Lung microvascular endothelial cell (primary cell): ENCODE data around the gene AKR1D1. TPM values are rescaled to one million over a fixed set of nuclear protein-coding genes. Genes with fewer than 3 reads are reported as not detected.
"Not testable (repeated sequence)": the region's sequence is repeated elsewhere in the genome, so short reads cannot be mapped to it uniquely, and the experiment has no call there.

ENCODE experiments used
- DNase-seq, 2 donors: peaks; one replicate each; pipeline versions ENCODE4 v3.0.0 to v3.0.0-alpha.2; 2010; ENCODE audit warnings: low read depth in 2 of 2
- total RNA-seq: library from RNA; depleted of rRNA; stranded (reverse); fragments of >200 nt; gene quantifications from 2 replicates; pipeline ENCODE4 v1.2.1, GENCODE V29; 2014

AKR1D1 gene
- total RNA-seq, result not detected in 2 replicates

GRCh38 chr7:138076196-138076595 is at the start of gene AKR1D1:
Gene AKR1D1 (plus strand): TSS chr7:138076459. CDS start chr7:138076519, 60 bp downstream.
- DNase-seq, result no peak

- no peak for DNase-seq
Observed at GRCh38 chr7:138027100-138027499, 49.2 kb upstream of the AKR1D1 start.

GRCh38 chr7:138029126-138029525 is 47.1 kb upstream of the AKR1D1 start:
- no peak for DNase-seq

- DNase-seq, result no peak
Observed at GRCh38 chr7:138029941-138030340, 46.3 kb upstream of the AKR1D1 start.

- no peak for DNase-seq
Observed at GRCh38 chr7:138030679-138031351, 45.4 kb upstream of the AKR1D1 start.

GRCh38 chr7:138032186-138032585 is 44.1 kb upstream of the AKR1D1 start:
- no peak for DNase-seq

- DNase-seq, result no peak
Observed at GRCh38 chr7:138032770-138033169, 43.5 kb upstream of the AKR1D1 start.

- DNase-seq, result no peak
Observed at GRCh38 chr7:138033241-138033640, 43.0 kb upstream of the AKR1D1 start.

GRCh38 chr7:138036135-138036534 is 40.1 kb upstream of the AKR1D1 start:
- no peak for DNase-seq

- not testable (repeated sequence) for DNase-seq
Observed at GRCh38 chr7:138040063-138040462, 36.2 kb upstream of the AKR1D1 start.

GRCh38 chr7:138044897-138045296 is 31.4 kb upstream of the AKR1D1 start:
- no peak for DNase-seq

- no peak for DNase-seq
Observed at GRCh38 chr7:138047907-138048306, 28.4 kb upstream of the AKR1D1 start.

- DNase-seq, result no peak
Observed at GRCh38 chr7:138049505-138050116, 26.6 kb upstream of the AKR1D1 start.

- DNase-seq, result not testable (repeated sequence)
Observed at GRCh38 chr7:138051712-138052247, 24.5 kb upstream of the AKR1D1 start.

- DNase-seq, result no peak
Observed at GRCh38 chr7:138052696-138053095, 23.6 kb upstream of the AKR1D1 start.

GRCh38 chr7:138055698-138056097 is 20.6 kb upstream of the AKR1D1 start:
- not testable (repeated sequence) for DNase-seq

- no peak for DNase-seq
Observed at GRCh38 chr7:138063400-138063799, 12.9 kb upstream of the AKR1D1 start.

- DNase-seq, result no peak
Observed at GRCh38 chr7:138064856-138065357, 11.4 kb upstream of the AKR1D1 start.

GRCh38 chr7:138065827-138066226 is 10.4 kb upstream of the AKR1D1 start:
- DNase-seq, result no peak

GRCh38 chr7:138066954-138067394 is 9.3 kb upstream of the AKR1D1 start:
- DNase-seq, result no peak

- no peak for DNase-seq
Observed at GRCh38 chr7:138067774-138068173, 8.5 kb upstream of the AKR1D1 start.

- DNase-seq, result no peak
Observed at GRCh38 chr7:138070908-138071307, 5.4 kb upstream of the AKR1D1 start.

GRCh38 chr7:138072726-138073125 is 3.5 kb upstream of the AKR1D1 start:
- no peak for DNase-seq
